Stimulated activated CD8-positive, alpha-beta memory T cell treated with anti-CD3 and anti-CD28 coated beads, Interleukin-12 subunit alpha, Interleukin-12 subunit beta, amount 100 ng/mL, for 24 hours (primary cell): Measurements from ENCODE around the gene PDC.

Experiments
- DNase-seq: peaks from one replicate; pipeline ENCODE4 v3.0.0-alpha.2; 2020; ENCODE audit errors: extremely low read depth

PDC gene

DNA sequence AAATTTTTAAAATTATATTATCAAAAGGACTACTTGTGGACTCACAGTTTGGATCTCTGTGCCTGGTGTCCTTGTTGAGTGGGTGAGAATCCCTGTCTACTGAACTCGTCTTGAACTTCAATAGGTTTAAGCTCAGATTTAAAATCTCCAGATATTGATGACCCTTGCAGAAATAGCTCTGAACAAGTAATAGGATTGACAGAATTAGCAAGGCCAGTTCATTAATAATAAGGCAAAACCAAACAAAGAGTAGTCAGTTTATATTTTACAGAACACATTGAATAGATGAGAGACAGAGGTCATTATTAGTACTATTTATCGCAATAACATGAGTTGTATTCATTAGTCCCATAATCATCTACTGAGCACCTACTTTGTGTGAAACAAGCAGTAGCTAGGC lies at the start of gene PDC:
Gene PDC, minus strand, starts transcription at position 101 of the 400 bp plus-strand sequence. CDS start 11,655 bp downstream, outside the sequence.
- no peak for DNase-seq

DNA sequence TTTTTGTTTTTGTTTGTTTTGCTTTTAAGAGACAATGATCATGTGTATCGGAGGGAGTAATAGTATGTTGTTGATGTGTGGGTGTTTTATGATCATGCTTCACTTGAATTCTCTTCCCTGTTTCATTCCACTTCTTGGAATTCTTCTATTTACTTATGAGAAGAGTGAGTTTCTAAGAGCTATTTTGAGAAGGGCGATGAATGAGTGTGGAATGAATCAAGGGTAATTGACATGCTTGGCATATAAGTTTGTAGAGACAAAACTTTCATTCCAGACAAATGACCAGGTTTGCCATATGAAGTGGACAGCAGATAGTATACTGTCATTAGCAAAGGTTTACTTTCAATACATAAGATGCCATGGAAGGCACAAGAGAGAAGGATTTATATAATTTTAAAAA lies 42.3 kb upstream of the PDC start:
- DNase-seq: no peak

DNA sequence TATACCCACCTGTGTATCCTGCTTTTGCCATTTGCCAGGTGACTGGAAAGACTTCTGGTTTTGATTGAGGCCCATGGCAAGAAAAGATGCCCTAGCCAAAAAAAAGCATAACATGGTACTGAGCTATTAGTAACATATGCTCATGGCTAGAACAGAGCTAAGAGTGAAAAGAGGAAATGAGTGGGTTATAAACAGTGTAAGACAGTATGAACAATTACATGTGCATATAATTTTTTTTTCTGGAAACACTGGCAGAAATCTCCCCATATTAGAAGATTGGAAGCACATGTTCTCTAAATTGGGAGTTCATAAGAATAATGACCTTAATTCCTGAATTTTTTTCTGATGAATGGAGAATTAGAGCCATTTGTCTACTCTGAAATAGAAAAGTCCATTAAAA lies 41.2 kb upstream of the PDC start:
- no peak for DNase-seq

DNA sequence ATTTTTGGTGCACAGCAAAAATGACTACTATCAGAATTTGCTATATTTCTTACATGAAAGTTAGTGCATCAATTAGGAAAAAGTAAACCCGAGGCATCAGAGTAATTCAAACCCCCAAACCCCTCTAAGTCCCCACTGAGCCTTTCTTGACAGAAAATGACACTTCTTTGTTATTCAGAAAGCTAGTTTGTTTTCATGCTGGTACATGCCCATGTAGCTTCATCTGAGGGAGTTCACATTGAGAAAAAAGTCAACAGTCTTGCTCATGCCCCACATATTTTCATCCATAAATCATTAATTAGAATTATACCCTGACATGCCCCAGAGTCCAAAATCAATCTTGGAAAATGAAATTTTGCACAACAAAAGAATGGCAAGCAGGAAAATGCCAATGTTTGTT lies 39.9 kb upstream of the PDC start:
- DNase-seq: no peak

DNA sequence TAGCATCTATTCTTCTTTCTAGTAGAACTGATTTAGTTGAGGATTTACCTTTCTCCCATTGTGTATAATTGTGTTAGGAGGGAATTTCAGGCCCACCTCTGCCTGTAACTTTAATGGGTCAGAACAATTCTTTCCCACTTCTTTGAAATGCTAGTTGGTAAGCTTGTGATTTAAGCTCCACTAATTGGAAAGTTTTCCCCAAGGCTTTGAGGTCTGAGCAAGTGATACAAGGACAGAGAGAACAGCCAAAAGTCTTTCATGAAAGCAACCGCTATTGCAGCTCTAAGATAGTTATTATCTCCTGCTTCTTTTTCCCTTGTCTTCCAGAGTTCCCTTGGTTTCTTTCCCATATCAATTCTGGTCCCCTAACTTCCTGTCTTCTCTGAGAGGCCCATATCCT lies 38.7 kb upstream of the PDC start:
- DNase-seq: no peak

DNA sequence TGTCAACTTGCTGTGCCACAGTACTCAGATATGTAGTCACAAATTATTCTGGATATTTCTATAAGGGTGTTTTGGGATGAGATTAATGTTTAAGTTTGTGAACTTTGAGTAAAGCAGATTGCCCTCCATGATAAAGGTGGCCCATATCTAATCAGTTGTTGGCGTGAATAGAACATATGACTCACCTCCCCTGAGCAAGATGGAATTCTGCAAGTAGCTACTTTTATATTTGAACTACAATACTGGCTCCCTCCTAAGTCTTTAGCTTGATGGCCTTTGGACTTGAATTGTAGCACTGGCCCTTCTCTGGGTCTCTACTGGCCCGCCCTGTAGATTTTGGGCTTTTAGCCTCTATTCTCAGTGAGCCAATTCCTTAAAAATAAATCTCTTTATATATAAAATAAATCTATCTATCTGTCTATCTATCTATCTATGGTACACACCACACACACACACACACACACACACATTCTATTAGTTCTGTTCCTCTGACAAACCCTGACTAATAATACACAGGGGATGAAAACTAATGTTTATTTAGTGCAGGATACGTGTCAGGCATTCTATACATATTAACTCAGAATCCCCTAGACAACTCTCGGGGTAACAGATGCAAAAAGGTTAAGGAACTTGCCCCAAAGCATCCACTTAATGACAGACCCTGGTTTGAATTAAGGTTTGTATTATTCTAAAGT lies 37.9 kb upstream of the PDC start:
- DNase-seq: no peak

DNA sequence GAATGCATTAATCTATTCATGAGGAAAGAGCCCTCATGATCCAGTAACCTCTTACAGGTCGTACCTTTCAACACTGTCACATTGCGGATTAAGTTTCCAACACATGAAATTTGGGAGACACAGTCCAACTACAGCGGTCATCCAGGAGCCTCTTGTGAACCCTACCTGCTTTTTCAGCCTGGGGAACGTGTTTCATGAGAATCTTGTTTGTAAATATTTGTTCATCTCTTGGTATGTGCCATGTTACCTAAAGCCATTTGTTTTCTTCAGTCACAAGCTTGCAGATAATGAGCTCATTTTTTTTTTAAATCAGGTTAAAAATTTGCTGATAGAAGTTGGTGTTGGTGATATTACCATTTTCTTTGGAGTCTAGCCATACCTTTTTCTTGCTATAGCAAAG lies 37.2 kb upstream of the PDC start:
- no peak for DNase-seq

DNA sequence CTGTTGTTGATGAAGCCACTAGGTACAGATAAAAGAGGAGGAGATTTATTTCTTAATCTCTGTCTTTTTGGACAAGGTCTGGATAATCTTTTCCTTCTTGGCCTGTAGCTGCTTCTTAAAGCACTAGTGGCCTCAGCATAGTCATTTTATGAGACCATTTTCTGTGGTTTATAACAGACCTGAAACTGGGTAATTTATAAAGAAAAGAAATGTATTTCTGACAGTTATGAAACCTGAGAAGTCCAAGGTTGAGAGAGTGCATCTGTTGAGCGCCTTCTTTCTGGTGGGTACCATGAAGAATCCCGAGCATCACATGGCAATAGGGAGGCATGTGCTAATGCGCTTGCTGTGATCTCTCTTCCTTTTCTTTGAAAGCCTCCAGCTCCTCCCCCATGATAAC lies 36.7 kb upstream of the PDC start:
- DNase-seq: no peak

DNA sequence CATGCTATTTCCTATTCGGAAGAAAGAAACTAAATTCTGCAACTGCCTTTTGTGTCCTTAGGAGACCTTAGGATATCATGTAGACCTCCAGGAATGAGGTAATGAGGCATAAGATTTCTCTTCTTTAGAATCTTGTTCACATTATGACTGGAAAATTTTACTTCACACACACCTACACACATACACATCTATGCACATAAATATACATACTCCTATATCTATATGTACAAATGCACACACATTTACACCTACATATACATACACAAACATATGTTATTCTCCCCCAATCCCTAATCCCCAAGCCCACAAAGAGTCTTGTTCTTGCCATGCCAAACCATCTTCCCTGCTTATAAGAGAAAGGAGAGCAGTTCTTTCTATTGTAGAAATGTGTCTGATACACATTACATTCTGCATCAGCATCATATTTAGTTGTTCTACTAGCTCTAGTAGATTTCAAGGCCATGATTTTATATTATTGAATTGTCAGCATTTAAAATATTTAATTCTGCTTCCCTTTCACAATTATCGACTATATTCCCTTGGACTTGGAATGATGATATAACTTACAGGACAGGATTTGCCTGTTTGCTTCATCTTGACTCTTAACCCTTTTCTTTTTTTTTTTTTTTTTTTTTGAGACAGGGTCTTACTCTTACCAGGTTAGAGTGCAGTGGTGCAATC lies 35.4 kb upstream of the PDC start:
- no peak for DNase-seq

DNA sequence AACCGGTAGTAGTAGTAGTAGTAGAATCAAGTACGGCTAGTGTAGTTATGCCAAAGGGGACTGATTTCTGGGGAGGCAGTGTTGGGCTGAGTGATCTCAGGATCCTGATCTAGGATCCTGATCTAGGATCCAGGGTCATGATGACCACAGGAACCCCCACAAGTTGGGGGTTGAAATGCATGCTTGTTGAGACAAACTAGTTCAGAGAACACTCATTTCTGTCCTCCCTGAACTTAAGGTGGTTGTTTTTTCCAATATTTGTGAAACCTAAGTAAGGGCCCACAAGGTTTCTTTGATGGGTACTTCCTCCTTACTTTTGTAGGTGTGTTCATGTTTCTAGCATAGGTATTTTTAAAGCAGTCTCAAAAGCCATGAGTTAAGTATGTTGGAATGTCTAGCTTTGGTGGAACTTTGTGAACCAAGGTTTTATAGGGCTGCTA lies 33.9 kb upstream of the PDC start:
- no peak for DNase-seq

DNA sequence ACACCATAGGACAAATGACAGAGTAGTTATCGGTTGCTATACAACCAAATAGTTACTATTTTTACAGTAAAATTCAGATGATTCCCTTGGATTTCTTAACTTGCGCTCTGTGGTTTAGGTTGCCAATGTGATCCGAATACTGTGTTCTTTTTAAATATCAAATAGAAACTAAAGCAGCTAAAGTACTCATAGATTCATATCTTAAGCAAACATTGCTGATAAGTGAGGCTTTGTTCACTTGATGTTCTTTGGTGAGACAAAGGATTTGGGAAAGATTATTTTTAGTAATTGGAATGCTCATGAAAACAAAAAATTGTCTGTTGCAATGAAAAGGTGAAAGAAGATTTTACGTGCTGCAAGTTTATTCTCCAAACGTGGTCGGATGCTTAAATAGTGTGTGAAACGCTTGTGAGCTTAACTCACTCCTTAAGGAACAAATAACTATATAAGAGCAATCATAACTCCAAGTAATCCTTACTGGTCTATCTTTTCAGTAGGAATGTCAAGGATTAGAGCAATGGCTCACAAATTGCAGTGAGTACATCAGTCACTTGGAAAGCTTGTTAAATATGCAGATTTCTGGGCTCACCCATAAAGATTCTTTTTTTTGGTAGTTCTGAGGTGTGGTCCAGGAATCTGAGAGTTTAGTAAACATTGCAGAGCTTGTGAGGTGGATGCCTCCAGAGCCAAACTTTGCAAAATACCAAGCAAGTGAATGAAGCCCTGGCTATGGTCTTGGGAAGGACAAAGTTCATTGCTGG lies 31.8 kb upstream of the PDC start:
- no peak for DNase-seq

DNA sequence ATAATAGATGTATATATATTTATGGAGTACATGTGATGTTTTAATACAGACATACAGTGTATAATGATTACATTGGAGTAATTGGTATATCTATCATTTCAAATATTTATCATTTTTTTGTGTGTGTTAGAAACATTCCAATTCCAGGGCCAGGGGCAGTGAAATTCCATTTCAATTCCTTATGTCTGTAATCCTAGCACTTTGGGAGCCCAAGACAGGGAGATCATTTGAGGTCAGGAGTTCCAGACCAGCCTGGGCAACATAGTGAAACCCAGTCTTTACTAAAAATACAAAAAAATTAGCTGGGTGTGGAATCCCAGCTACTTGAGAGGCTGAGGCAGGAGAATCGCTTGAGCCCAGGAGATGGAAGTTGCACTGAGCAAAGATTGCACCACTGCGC lies 30.4 kb upstream of the PDC start:
- DNase-seq: no peak

DNA sequence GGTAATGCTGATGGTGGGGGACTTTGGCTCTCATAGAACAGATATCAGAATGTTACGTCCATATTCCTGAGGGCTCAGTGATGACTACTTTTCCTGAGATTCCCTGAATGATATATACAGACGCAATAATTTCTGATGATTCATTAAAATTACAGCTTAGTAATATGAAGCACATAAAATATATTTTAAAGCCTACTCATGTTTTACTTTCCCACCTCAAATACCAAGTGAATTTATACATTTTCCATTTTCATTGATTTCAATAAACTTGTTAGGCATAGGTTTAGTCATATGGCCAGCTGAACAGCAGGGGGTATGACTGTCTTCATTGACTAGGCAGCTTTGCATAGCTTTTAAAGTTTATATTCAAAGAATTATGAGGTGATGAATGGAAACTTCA lies 26.2 kb upstream of the PDC start:
- DNase-seq: no peak

DNA sequence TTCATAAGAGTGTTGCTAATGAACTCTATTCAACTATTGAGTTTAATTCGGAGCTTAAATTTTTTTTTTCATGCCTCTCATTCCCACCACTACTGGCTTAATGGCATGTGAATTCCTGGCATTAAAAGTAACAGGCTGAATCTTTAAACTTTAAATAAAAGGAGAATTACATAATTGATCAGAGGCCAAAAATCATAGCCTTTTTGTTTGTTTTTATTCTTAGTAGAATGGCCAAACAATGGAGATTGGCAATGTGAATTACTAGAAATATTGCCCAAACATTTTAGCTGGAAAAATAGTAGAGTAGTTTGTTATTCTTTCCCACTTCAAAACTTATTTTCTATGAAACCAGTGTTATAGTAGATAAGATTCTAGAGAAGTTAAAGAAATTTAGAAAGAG lies 25.1 kb upstream of the PDC start:
- no peak for DNase-seq

DNA sequence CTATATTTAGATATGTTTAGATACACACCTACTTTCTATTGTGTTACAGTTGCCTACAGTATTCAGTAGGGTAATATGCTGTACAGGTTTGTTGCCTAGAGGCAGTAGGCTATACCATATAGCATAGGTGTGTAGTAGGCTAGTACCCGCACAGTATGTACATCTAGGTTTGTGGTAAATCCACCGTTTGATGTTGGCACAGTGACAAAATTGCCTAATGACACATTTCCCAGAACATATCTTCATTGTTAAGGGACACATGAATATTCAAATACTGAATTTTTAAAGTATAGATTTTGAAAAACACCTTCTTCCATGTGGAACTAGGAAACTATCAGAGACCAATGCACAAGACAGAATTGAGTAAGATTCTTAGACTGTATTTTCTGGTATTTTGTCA lies 22.6 kb upstream of the PDC start:
- DNase-seq: no peak

DNA sequence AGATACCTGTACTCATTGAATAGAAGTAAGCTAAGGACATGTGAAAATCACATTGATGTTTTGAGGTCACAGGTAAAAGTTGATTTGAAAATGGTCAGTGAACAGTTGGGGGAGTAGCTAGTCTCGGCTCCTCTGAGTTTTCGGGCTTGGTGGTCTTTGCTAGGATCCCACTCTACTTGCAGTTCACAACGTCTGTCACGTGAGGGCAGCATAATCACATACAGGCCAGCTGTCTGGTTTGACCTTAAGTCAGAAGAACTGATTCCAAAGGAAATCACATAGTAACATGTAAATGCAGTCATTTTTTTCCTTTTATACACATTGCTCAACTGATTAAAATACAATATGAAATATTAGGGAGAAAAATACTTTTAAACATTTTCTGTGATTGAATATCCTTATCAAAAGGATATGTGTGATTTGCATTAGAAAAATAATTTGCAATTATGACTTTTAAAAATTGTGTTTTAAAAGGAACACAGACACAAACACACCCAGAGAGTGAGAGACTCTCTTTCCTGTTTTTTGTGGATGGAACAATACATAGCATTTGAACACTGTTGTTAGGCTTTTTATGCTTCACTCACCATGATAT lies 21.8 kb upstream of the PDC start:
- no peak for DNase-seq

DNA sequence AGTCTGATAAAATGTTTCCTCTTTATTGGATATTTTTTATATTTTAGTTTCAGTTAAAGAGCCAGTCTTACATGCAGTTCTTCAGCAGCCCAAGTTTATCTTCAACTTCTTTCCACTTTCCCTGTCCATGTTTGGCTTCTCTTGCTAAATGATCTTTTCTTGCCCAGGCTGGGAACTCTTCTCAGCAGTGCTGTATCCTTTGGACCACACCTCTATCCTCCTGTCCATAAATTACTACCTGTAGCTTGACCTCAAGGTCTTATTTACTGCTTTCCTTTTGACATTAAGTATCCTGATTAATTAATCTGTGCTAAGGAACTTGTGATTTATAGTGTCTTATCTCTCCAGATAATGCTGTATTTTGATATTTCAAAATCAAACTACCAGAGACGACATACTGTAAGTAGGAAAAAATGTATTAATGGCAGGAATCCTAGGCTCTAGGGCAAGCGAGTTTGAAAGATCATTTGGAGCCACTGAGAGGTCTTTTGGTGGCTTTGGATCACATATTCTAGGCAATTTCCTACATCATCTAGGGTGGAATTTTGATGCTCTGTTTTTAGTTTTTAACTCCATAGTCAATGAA lies 20.5 kb upstream of the PDC start:
- no peak for DNase-seq

DNA sequence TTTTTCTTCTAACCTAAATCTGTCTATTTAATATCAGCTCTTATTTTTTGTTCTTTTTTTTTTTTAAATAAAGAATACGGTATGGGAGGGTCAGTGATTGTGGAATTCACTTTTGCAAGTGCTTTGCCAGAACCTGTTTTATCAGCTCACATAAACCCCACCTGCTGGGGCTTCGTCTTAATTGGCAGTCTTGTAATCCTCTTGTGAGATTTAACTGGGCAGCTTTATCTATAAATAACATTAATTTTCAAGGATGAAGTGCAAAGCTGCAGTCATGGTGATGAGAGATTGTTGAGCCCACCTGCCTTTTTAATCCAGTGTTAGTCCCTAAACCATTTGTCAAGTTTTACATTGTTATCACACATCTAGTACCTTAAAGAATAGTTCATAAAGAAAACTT lies 18.2 kb upstream of the PDC start:
- no peak for DNase-seq

DNA sequence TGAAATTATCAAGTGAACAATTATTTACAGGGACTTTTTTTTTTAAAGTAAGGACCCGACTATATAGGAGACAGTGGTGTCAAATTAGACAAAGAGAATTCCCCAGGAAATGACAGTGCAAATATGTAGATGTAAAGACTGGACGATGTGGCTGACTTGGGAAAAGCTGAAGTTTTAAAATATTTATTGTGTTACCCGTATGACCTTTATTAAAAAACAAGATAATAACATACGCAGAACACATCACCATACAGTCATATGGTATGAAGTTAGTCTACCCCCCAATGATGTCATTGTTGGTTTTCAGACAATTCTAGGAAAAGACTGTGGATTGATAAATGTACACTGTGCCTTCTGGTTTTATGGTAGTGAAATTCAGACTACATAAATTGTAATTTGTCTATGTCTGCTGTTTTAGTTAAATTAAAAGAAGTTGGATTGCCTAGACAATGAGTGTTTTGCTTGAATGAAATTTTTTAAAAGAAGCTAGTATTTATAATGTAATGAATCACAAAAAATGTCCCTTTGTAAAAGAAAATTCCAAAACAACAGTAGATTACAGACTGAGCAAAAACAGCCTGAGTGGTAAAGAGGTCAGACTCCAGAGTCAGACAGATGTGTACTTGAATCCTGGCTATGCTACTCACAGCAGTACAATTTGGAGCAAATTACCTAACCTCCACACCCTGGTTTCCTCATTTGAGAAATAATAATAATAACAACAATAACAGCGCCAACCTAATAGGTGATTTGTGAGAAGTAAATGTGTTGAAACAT lies 15.5 kb upstream of the PDC start:
- DNase-seq: no peak

DNA sequence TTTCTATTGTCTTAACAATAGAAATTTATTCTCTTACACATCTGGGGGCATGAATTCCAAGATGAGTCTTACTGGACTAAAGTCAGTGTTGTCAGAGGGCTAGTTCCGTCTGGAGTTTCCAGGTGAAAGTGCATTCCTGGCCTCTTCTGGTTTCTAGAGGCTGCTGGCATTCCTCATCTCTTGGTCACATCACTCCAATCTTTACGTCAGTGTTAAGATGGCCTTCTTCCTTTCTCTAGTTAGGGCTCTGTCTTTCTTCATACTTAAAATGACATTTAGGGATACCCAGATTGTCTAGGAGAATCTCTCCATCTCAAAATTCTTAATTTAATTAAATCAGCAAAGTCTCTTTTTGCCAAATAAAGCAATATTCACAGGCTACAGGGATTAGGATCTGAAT lies 13.3 kb upstream of the PDC start:
- no peak for DNase-seq

DNA sequence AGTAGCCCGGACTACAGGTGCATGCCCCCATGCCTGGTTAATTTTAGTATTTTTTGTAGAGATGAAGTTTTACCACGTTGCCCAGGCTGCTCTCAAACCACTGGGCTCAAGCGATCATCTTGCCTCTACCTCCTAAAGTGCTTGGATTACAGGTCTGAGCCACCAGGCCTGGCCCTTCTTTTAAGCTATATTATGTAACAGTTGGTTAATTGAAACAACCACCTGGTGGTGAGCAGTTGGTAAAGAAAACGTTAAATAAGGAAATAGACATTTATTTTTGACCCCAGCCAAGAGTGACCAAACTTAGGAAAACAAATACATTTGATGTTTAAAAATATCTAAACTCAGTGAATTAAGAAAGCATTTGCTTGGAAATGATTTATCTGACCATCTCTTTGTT lies 12.1 kb upstream of the PDC start:
- no peak for DNase-seq
